GM18505 (cell line): ENCODE measurements around the gene JAK2.

Experiments used
- ATAC-seq: cut with Tn5 transposase; IDR thresholded peaks from one replicate; pipeline ENCODE4 v1.9.1; 2021; ENCODE audit not compliant: unreplicated experiment
- POLR2A ChIP-seq: IDR thresholded peaks from 4 replicates; pipeline ENCODE4 v1.6.1; 2011; ENCODE audit warnings: borderline replicate concordance; ENCODE audit not compliant: insufficient read depth, insufficient read length; ENCODE audit errors: extremely low read depth

The JAK2 gene

GRCh38 chr9:5110867-5111681 lies 126.0 kb downstream of the JAK2 start:
- TF ChIP-seq POLR2A, result no peak
- no peak for ATAC-seq

- ATAC-seq, result no peak
- TF ChIP-seq POLR2A, result no peak
Observed at GRCh38 chr9:5111696-5112095, 126.6 kb downstream of the JAK2 start.

- TF ChIP-seq POLR2A, result no peak
- ATAC-seq, result no peak
Observed at GRCh38 chr9:5112109-5112592, 127.1 kb downstream of the JAK2 start.

GRCh38 chr9:5112646-5113045 lies 127.6 kb downstream of the JAK2 start:
- TF ChIP-seq POLR2A, result no peak
- ATAC-seq, result no peak

GRCh38 chr9:5113523-5113922 lies 128.5 kb downstream of the JAK2 start:
- ATAC-seq, result no peak
- TF ChIP-seq POLR2A, result no peak

- no peak for ATAC-seq
Observed at GRCh38 chr9:5113994-5114748, 129.1 kb downstream of the JAK2 start.

GRCh38 chr9:5122116-5122515 lies 137.0 kb downstream of the JAK2 start:
- no peak for TF ChIP-seq POLR2A

More at GRCh38 chr9:5113994-5114748, 129.1 kb downstream of the JAK2 start:
- no peak for TF ChIP-seq POLR2A

GRCh38 chr9:5122516-5122915 lies 137.4 kb downstream of the JAK2 start:
- no peak for ATAC-seq
- no peak for TF ChIP-seq POLR2A

More at GRCh38 chr9:5122116-5122515, 137.0 kb downstream of the JAK2 start:
- ATAC-seq, result no peak

GRCh38 chr9:5140151-5140550 lies 155.1 kb downstream of the JAK2 start:
- no peak for ATAC-seq
- TF ChIP-seq POLR2A, result no peak

GRCh38 chr9:5144217-5144616 lies 159.1 kb downstream of the JAK2 start:
- no peak for TF ChIP-seq POLR2A
- no peak for ATAC-seq

- ATAC-seq, result no peak
- TF ChIP-seq POLR2A, result no peak
Observed at GRCh38 chr9:5146241-5146640, 161.2 kb downstream of the JAK2 start.
